Activated naive CD4-positive, alpha-beta T cell treated with anti-CD3 and anti-CD28 coated beads, Interleukin-2, amount 50 U/mL, for 24 hours (primary cell): Measurements from ENCODE around the gene CYGB.
"Not testable (repeated sequence)": the region's sequence is repeated elsewhere in the genome, so short reads cannot be mapped to it uniquely, and the experiment has no call there.

Experiments
- H3K27ac Mint-ChIP-seq: one replicate; pipeline ENCODE4 v1.8.0; 2021; ENCODE audit warnings: mild to moderate bottlenecking, mixed read lengths
- H3K27me3 Mint-ChIP-seq: one replicate; pipeline ENCODE4 v1.8.0; 2021; ENCODE audit warnings: mixed read lengths
- H3K36me3 Mint-ChIP-seq: one replicate; pipeline ENCODE4 v1.8.0; 2021; ENCODE audit warnings: mixed read lengths
- H3K4me1 Mint-ChIP-seq: one replicate; pipeline ENCODE4 v1.8.0; 2021; ENCODE audit warnings: mixed read lengths
- H3K4me3 Mint-ChIP-seq: one replicate; pipeline ENCODE4 v1.8.0; 2021; ENCODE audit warnings: mild to moderate bottlenecking, mixed read lengths
- H3K9me3 Mint-ChIP-seq: one replicate; pipeline ENCODE4 v1.8.0; 2021; ENCODE audit warnings: mixed read lengths

CYGB gene

DNA sequence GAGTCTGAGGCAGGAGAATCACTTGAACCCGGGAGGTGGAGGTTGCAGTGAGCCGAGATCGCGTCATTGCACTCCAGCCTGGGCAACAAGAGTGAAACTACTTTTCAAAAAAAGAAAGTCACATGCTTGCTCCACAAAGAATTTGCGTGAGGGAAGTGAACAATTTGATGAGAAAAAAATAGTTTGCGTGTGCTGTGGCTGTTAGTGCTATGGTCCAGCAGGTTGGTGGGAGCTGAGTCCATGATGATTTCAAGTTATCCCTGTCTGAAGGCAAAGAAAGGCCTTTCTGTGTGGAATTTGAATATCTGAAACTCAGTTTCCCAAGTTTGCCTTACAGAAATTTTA lies 23.3 kb upstream of the CYGB start:
- Mint-ChIP-seq H3K36me3 (peaks cover 32% of the 10 kb centered on the region), H3K27ac (no peak overlapping the region), H3K4me1 (peaks cover 52% of the 10 kb centered on the region), H3K9me3 (no peaks in the 10 kb centered on the region), H3K27me3 (no peaks in the 10 kb centered on the region), H3K4me3 (peak overlapping the region; percentile 100)

DNA sequence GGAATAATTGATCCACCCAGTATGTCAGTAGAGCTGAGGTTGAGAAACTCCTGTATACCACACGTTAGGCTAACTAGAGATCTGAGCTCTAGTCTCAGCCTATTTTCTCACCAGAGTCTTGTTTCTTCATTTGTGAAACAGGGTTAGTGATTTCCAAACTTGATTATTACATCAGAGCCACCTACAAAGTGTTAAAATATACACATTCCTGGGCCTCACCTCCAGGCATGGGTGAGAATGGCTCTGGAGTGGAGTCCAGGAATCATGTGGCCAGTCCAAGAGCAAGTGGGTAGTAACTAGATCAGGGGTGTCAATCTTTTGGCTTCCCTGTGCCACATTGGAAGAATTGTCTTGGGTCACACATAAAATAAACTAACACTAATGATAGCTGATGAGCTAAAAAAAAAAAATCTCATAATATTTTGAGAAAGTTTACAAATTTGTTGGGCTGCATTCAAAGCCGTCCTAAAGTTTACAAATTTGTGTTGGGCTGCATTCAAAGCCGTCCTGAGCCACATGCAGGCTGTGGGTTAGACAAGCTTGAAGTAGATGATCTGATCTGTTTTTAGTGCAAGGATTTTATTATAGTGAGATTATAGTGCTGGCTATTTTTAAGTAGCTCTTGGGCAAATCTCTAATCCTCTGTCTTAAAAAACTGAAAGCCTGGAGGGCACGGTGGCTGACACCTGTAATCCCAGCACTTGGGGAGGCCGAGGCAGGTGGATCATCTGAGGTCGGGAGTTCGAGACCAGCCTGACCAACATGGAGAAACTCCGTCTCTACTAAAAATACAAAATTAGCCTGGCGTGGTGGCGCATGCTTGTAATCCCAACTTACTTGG lies 22.7 kb upstream of the CYGB start:
- H3K4me3 Mint-ChIP-seq = peak overlapping the region; percentile 100
- peaks cover 26% of the 10 kb centered on the region for H3K36me3 Mint-ChIP-seq
- H3K27ac Mint-ChIP-seq = peak overlapping the region; percentile 74
- H3K4me1 Mint-ChIP-seq = peaks cover 50% of the 10 kb centered on the region
- no peaks in the 10 kb centered on the region for H3K9me3 Mint-ChIP-seq
- no peaks in the 10 kb centered on the region for H3K27me3 Mint-ChIP-seq

GRCh38 chr17:76559460-76559859 lies 22.0 kb upstream of the CYGB start:
- peak overlapping the region; percentile 100 for H3K4me3 Mint-ChIP-seq
- H3K36me3 Mint-ChIP-seq = peaks cover 24% of the 10 kb centered on the region
- H3K27ac Mint-ChIP-seq, H3K27me3 Mint-ChIP-seq, H3K9me3 Mint-ChIP-seq: not testable (repeated sequence)
- peaks cover 46% of the 10 kb centered on the region for H3K4me1 Mint-ChIP-seq

- Mint-ChIP-seq H3K27ac (peak overlapping the region; percentile 100), H3K4me1 (peaks cover 46% of the 10 kb centered on the region), H3K9me3 (no peaks in the 10 kb centered on the region), H3K36me3 (peaks cover 24% of the 10 kb centered on the region), H3K4me3 (peak overlapping the region; percentile 100), H3K27me3 (no peaks in the 10 kb centered on the region)
Observed at GRCh38 chr17:76558198-76559095, 20.9 kb upstream of the CYGB start.

- peak overlapping the region; percentile 100 for H3K4me3 Mint-ChIP-seq
- H3K27me3 Mint-ChIP-seq = no peaks in the 10 kb centered on the region
- H3K9me3 Mint-ChIP-seq = no peaks in the 10 kb centered on the region
- H3K27ac Mint-ChIP-seq = peak overlapping the region; percentile 100
- H3K4me1 Mint-ChIP-seq = peaks cover 41% of the 10 kb centered on the region
- H3K36me3 Mint-ChIP-seq = peaks cover 21% of the 10 kb centered on the region
Observed at GRCh38 chr17:76557368-76558197, 20.1 kb upstream of the CYGB start.

GRCh38 chr17:76556765-76557367 lies 19.4 kb upstream of the CYGB start:
- Mint-ChIP-seq H3K27me3 (no peaks in the 10 kb centered on the region), H3K4me1 (peaks cover 40% of the 10 kb centered on the region), H3K27ac (peak overlapping the region; percentile 100), H3K9me3 (no peaks in the 10 kb centered on the region), H3K36me3 (peaks cover 21% of the 10 kb centered on the region), H3K4me3 (peak overlapping the region; percentile 100)

- Mint-ChIP-seq H3K27me3 (no peaks in the 10 kb centered on the region), H3K4me3 (no peak overlapping the region), H3K9me3 (no peaks in the 10 kb centered on the region), H3K4me1 (peaks cover 19% of the 10 kb centered on the region), H3K27ac (no peak overlapping the region), H3K36me3 (peaks cover 14% of the 10 kb centered on the region)
Observed at GRCh38 chr17:76554131-76554530, 16.6 kb upstream of the CYGB start.

GRCh38 chr17:76553178-76553908 lies 15.8 kb upstream of the CYGB start:
- Mint-ChIP-seq H3K27me3 (no peaks in the 10 kb centered on the region), H3K27ac (no peak overlapping the region), H3K4me1 (peaks cover 15% of the 10 kb centered on the region), H3K4me3 (no peak overlapping the region), H3K36me3 (peaks cover 8% of the 10 kb centered on the region), H3K9me3 (no peaks in the 10 kb centered on the region)

GRCh38 chr17:76551685-76552084 lies 14.2 kb upstream of the CYGB start:
- H3K4me1 Mint-ChIP-seq = peaks cover 9% of the 10 kb centered on the region
- H3K9me3 Mint-ChIP-seq = no peaks in the 10 kb centered on the region
- H3K27ac Mint-ChIP-seq = no peak overlapping the region
- H3K36me3 Mint-ChIP-seq = no peaks in the 10 kb centered on the region
- no peaks in the 10 kb centered on the region for H3K27me3 Mint-ChIP-seq
- H3K4me3 Mint-ChIP-seq = no peak overlapping the region

DNA sequence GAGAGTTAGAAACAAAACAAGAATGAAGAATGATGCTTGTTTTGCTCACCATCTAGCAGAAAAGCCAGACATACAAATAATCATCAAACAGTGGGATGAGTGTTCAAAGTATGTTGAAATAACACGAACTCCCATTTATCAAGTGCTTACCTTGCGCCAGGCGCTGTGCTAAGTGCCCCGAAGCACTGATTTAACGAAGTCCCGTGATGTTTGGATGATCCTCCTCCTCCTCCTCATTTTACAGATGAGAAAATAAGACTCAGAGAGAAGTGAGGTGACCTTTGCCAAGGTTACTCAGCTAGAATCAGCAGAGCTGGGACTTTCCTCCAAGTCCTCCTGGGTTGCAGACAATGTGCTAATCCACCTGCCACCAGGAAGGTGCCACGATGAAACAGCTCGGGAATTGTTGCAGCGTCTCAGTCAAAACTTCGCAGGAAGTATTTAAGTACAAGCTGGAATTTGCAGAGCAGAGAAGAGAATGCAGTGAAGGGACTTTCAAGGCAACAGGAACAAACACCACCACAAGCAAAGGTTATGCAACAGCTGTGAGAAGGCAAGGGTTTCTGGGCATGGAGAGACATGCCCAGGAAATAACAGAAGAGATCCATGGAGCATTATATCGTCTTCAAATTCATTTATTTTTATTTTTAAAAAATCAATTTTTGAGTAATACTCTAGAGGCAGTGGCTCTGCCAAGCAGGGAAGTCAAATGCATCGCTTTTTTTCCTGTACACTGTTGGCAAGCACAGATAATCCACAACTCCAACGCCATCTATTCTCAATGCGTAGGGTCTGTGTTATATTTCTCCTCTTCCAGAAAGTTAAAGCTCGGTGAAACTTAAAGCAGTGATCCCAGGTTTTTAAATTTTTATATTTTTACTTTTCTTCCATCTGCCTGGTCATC lies 13.5 kb upstream of the CYGB start:
- Mint-ChIP-seq H3K4me1 (peaks cover 9% of the 10 kb centered on the region), H3K27ac (no peak overlapping the region), H3K27me3 (no peaks in the 10 kb centered on the region), H3K9me3 (no peaks in the 10 kb centered on the region), H3K36me3 (no peaks in the 10 kb centered on the region), H3K4me3 (no peak overlapping the region)

DNA sequence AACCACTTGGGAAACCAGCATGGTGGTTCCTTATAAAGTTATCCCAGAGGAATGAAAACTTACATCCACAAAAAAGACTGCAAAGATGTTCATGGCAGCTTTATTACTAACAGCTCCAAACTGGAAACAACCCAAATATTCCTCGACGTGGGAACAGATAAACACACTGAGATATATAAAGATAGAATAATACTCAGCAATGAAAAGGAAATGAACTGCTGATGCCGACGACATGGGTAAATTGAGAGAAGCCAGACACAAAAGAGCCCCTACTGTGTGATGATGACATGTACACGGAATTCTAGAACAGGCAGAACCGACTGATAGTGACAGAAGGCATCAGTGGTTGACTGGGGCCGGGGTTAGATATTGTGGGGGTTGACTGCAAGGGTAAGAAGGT lies 12.0 kb upstream of the CYGB start:
- H3K4me1 Mint-ChIP-seq = peaks cover 2% of the 10 kb centered on the region
- no peaks in the 10 kb centered on the region for H3K36me3 Mint-ChIP-seq
- H3K4me3 Mint-ChIP-seq = no peak overlapping the region
- no peak overlapping the region for H3K27ac Mint-ChIP-seq
- H3K27me3 Mint-ChIP-seq = no peaks in the 10 kb centered on the region
- H3K9me3 Mint-ChIP-seq = no peaks in the 10 kb centered on the region

GRCh38 chr17:76549215-76549518 lies 11.7 kb upstream of the CYGB start:
- H3K4me3 Mint-ChIP-seq = no peak overlapping the region
- no peaks in the 10 kb centered on the region for H3K27me3 Mint-ChIP-seq
- H3K4me1 Mint-ChIP-seq = no peaks in the 10 kb centered on the region
- H3K36me3 Mint-ChIP-seq = no peaks in the 10 kb centered on the region
- no peaks in the 10 kb centered on the region for H3K9me3 Mint-ChIP-seq
- no peak overlapping the region for H3K27ac Mint-ChIP-seq

- H3K27me3 Mint-ChIP-seq = no peaks in the 10 kb centered on the region
- H3K4me3 Mint-ChIP-seq = no peak overlapping the region
- no peak overlapping the region for H3K27ac Mint-ChIP-seq
- H3K4me1 Mint-ChIP-seq = no peaks in the 10 kb centered on the region
- H3K36me3 Mint-ChIP-seq = no peaks in the 10 kb centered on the region
- H3K9me3 Mint-ChIP-seq = no peaks in the 10 kb centered on the region
Observed at GRCh38 chr17:76548378-76549214, 11.1 kb upstream of the CYGB start.
